ENCODE measurements around the gene NUP98.

GRCh38 chr11:3807909-3808860 lies 10.8 kb upstream of the NUP98 start, which contains the start of gene PGAP2:
- TF ChIP-seq ELF4 (IDR thresholded peaks at IDR 0.05) (no peak), SP1 (IDR thresholded peaks at IDR 0.05) (no peak), ZNF384 (IDR thresholded peaks at IDR 0.05) (no peak), FOXA1 (IDR thresholded peaks at IDR 0.05) (no peak), FOXM1 (IDR thresholded peaks at IDR 0.05; ENCODE audit: borderline replicate concordance) (no peak), CTBP1 (IDR thresholded peaks at IDR 0.05; ENCODE audit: borderline replicate concordance) (no peak), BHLHE40 (IDR thresholded peaks at IDR 0.05; ENCODE audit: borderline replicate concordance) (no peak), L3MBTL2 (conservative IDR thresholded peaks at IDR 0.05) (no peak), NFRKB (IDR thresholded peaks at IDR 0.05) (no peak), FOXK2 (IDR thresholded peaks at IDR 0.05) (no peak)
- TF ChIP-seq, protein P1, sequence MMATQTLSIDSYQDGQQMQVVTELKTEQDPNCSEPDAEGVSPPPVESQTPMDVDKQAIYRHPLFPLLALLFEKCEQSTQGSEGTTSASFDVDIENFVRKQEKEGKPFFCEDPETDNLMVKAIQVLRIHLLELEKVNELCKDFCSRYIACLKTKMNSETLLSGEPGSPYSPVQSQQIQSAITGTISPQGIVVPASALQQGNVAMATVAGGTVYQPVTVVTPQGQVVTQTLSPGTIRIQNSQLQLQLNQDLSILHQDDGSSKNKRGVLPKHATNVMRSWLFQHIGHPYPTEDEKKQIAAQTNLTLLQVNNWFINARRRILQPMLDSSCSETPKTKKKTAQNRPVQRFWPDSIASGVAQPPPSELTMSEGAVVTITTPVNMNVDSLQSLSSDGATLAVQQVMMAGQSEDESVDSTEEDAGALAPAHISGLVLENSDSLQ (IDR thresholded peaks at IDR 0.05): no peak

All from HEK293T (cell line).